Measurements from ENCODE around the gene PFKFB2. TPM values are rescaled to one million over a fixed set of nuclear protein-coding genes. Genes with fewer than 3 reads are reported as not detected.

The PFKFB2 gene
- polyA plus RNA-seq, 1 donor (not counting 4 experiments of a cell fraction or from before 2014, with no cell fraction given) = 12.2 TPM

DNA sequence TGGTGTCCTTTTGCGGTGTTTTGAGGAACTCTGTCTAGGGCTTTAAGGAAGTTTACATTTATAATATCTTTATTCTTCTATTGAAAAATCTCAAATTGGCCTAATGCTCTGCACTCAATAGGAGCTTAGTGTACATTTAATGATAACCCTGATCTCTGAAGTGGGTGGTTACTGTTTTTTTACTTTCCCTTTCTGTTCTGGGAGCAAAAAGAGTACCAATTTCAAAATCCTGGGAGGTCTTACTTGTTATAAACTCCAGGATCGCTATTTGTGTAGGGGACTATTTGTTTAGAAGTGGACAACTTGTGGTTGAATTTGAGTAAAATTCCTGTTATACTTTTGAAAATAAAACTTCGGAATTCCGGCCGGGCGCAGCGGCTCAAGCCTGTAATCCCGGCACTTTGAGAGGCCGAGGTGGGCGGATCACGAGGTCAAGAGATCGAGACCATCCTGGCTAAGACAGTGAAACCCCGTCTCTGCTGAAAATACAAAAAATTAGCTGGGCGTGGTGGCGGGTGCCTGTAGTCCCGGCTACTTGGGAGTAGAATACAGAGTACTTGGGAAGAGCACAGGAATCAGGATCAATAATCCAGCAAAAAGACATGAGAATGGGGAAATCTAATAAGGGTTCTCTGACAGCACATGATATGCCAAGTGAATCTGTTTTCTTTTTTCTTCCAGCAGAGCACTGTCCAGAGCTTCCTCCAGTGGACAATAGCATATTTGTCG, 36.7 kb downstream of the PFKFB2 start:
- H3K27me3 ChIP-seq (ENCODE audit: control insufficient read depth, extremely low read depth, insufficient read depth, low read length) = peaks cover 4% of the 10 kb centered on the region
- no peaks in the 10 kb centered on the region for H3K36me3 ChIP-seq (ENCODE audit: control insufficient read depth in 2 of 2, extremely low read depth in 1 of 2, insufficient read depth in 2 of 2, low read length in 2 of 2)
- H3K4me1 ChIP-seq (ENCODE audit: control insufficient read depth, extremely low read depth, insufficient read depth, low read length) = peaks cover 5% of the 10 kb centered on the region
- H3K4me2 ChIP-seq (ENCODE audit: control insufficient read depth, extremely low read depth, insufficient read depth, low read depth, low read length) = no peak overlapping the region
- H3K4me3 ChIP-seq (ENCODE audit: control insufficient read depth in 2 of 3, extremely low read depth in 1 of 3, insufficient read depth in 2 of 3, low read depth in 1 of 3, low read length in 3 of 3) = no peak overlapping the region
- H3K27ac ChIP-seq (ENCODE audit: control insufficient read depth, insufficient read depth, low read length) = no peak overlapping the region
- DNase-seq (ENCODE audit: low read depth, low spot score) (no peak), FAIRE-seq (no peak)
- dilution Hi-C loops (cut with MboI; ENCODE audit: extremely low pct_ligation_motif_present, low sequenced_read_pairs) = no loop called here
- H2AFZ ChIP-seq (ENCODE audit: control insufficient read depth, low read length) = no peak overlapping the region
- no peak overlapping the region for H3K9ac ChIP-seq (ENCODE audit: control insufficient read depth, extremely low read depth, insufficient read depth, low read length)
- no peak for TF ChIP-seq EZH2 (IDR thresholded peaks at IDR 0.05; ENCODE audit: low read length)
- TF ChIP-seq, protein P1, sequence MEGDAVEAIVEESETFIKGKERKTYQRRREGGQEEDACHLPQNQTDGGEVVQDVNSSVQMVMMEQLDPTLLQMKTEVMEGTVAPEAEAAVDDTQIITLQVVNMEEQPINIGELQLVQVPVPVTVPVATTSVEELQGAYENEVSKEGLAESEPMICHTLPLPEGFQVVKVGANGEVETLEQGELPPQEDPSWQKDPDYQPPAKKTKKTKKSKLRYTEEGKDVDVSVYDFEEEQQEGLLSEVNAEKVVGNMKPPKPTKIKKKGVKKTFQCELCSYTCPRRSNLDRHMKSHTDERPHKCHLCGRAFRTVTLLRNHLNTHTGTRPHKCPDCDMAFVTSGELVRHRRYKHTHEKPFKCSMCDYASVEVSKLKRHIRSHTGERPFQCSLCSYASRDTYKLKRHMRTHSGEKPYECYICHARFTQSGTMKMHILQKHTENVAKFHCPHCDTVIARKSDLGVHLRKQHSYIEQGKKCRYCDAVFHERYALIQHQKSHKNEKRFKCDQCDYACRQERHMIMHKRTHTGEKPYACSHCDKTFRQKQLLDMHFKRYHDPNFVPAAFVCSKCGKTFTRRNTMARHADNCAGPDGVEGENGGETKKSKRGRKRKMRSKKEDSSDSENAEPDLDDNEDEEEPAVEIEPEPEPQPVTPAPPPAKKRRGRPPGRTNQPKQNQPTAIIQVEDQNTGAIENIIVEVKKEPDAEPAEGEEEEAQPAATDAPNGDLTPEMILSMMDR (optimal IDR thresholded peaks at IDR 0.05 in 1 of 3, IDR thresholded peaks at IDR 0.05 in 1 of 3, conservative IDR thresholded peaks at IDR 0.05 in 1 of 3; ENCODE audit: extremely low read depth in 1 of 3, insufficient read depth in 2 of 3, low read length in 3 of 3) = no peak
- H4K20me1 ChIP-seq (ENCODE audit: control insufficient read depth, extremely low read depth, insufficient read depth, low read length) = no peaks in the 10 kb centered on the region
- H3K9me3 ChIP-seq (ENCODE audit: control insufficient read depth, low read depth, low read length) = no peaks in the 10 kb centered on the region
- H3K9me1 ChIP-seq (ENCODE audit: control insufficient read depth, extremely low read depth, insufficient read depth, low read length) = no peaks in the 10 kb centered on the region
- no peaks in the 10 kb centered on the region for H3K79me2 ChIP-seq (ENCODE audit: control insufficient read depth, insufficient read depth, low read length)

DNA sequence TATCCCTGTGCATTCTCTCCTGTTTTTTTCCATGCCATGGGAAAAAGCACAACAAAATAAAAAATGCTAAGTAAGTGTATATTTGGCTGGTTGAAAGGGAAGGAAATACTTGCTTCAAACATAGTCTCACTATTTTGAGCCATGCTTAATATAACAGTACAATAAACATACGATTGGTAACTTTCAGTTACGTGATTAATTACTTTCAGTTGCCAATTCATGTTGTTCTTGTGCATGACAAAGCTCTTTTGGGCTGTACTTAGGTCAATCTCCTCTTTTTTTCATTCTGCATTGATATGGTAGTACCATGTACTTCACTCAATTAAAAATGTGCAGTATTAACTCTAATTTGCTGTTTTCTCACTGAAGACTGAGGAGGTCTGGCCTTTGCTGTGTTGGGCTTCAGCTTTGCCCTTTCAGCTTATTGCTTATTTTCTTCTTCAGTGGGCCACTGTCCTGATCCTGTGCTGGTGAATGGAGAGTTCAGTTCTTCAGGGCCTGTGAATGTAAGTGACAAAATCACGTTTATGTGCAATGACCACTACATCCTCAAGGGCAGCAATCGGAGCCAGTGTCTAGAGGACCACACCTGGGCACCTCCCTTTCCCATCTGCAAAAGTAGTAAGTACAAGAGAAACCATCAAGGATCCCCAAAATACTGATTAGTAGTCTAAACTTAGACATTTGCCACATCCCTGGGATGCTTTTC, 38.3 kb downstream of the PFKFB2 start:
- peaks cover 4% of the 10 kb centered on the region for H3K27me3 ChIP-seq (ENCODE audit: control insufficient read depth, extremely low read depth, insufficient read depth, low read length)
- H3K4me2 ChIP-seq (ENCODE audit: control insufficient read depth, extremely low read depth, insufficient read depth, low read depth, low read length) = no peak overlapping the region
- FAIRE-seq (no peak), DNase-seq (ENCODE audit: low read depth, low spot score) (no peak)
- H3K9me1 ChIP-seq (ENCODE audit: control insufficient read depth, extremely low read depth, insufficient read depth, low read length) = no peaks in the 10 kb centered on the region
- no peak overlapping the region for H2AFZ ChIP-seq (ENCODE audit: control insufficient read depth, low read length)
- no peaks in the 10 kb centered on the region for H3K79me2 ChIP-seq (ENCODE audit: control insufficient read depth, insufficient read depth, low read length)
- peaks cover 5% of the 10 kb centered on the region for H3K4me1 ChIP-seq (ENCODE audit: control insufficient read depth, extremely low read depth, insufficient read depth, low read length)
- no peak overlapping the region for H3K9ac ChIP-seq (ENCODE audit: control insufficient read depth, extremely low read depth, insufficient read depth, low read length)
- H3K27ac ChIP-seq (ENCODE audit: control insufficient read depth, insufficient read depth, low read length) = no peak overlapping the region
- dilution Hi-C loops (cut with MboI; ENCODE audit: extremely low pct_ligation_motif_present, low sequenced_read_pairs) = no loop called here
- TF ChIP-seq EZH2 (IDR thresholded peaks at IDR 0.05; ENCODE audit: low read length) = no peak
- TF ChIP-seq, protein P1 (optimal IDR thresholded peaks at IDR 0.05 in 1 of 3, IDR thresholded peaks at IDR 0.05 in 1 of 3, conservative IDR thresholded peaks at IDR 0.05 in 1 of 3; ENCODE audit: extremely low read depth in 1 of 3, insufficient read depth in 2 of 3, low read length in 3 of 3) = no peak
- no peaks in the 10 kb centered on the region for H3K36me3 ChIP-seq (ENCODE audit: control insufficient read depth in 2 of 2, extremely low read depth in 1 of 2, insufficient read depth in 2 of 2, low read length in 2 of 2)
- H3K4me3 ChIP-seq (ENCODE audit: control insufficient read depth in 2 of 3, extremely low read depth in 1 of 3, insufficient read depth in 2 of 3, low read depth in 1 of 3, low read length in 3 of 3) = no peak overlapping the region
- no peaks in the 10 kb centered on the region for H4K20me1 ChIP-seq (ENCODE audit: control insufficient read depth, extremely low read depth, insufficient read depth, low read length)
- no peaks in the 10 kb centered on the region for H3K9me3 ChIP-seq (ENCODE audit: control insufficient read depth, low read depth, low read length)
